ENCODE data around the gene HNRNPL. TPM values are rescaled to one million over a fixed set of nuclear protein-coding genes. Genes with fewer than 3 reads are reported as not detected.
A peak's percentile ranks its signal among the peaks of the same experiment; 100 is the strongest.

The HNRNPL gene
- total and polyA plus RNA-seq, 5 donors, result 131 to 206 (median 175) TPM

- WGBS, result 91% methylated on average over 17 of the region's 17 CpGs
- no peaks in the 10 kb centered on the region for H3K9me3 ChIP-seq (ENCODE audit: control insufficient read depth, low read length)
- H3K4me1 ChIP-seq (ENCODE audit: control insufficient read depth, insufficient read depth, low read length), result peaks cover 3% of the 10 kb centered on the region
- no peaks in the 10 kb centered on the region for H3K27me3 ChIP-seq (ENCODE audit: control insufficient read depth, insufficient read depth)
- H3K4me3 ChIP-seq (ENCODE audit: low read length), result no peak overlapping the region
- intact Hi-C loops (cut with DNase I), result loop anchor here in 1 of 4 donors (5.0 kb wide), 1 partner anchor 79 kb away; the partner anchor contains the start of genes MRPS12 and SARS2
- ATAC-seq, result no peak
- peak in 1 of 3 donors; percentile 57 for DNase-seq
- no peak overlapping the region for H3K27ac ChIP-seq (ENCODE audit: low read length)
These were observed 3.4 kb upstream of the HNRNPL start for GRCh38 chr19:38853214-38853613.

DNA sequence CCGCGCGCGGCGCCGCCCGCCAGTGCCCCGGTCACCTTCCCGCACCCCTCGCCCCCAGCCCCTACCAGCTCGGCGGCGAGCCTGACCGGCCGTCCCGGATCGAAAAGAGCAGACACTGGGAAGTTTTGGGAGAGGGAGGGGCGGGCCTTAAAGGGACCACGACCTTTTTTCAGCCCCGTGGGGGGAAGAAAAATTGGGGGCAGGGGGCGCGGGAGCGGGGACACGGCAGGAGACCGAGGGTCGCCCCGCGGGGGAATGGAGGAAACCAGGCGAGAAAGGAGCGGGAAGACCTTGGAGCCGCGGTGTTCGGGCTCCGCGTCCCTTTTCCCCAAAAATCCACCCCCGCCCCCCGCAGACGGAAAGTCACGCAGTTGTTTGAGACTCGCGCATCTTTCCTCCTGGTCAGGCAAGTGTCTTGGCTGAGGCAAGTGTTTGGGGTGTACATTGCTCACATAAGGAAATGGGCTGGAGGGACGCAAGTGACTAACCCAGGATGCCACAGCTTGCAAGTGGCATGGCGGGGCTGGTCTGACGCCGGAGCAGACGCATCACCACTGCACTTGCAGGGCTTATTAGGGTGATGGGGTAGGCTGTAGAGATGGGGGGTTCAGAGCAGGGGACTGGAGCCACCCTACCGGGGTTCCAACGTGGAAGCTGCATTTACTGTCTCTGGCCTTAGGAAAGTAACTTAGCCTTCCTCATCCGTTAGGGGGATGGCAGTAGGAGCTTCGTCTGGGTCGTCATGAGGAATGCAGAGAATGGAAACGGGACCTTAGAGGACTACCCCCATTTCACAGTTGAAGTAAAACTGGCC is 2.7 kb upstream of the HNRNPL start:
- DNase-seq (peak in 2 of 3 donors; percentile 75 to 86), ATAC-seq (no peak)
- peaks cover 7% of the 10 kb centered on the region for H3K4me1 ChIP-seq (ENCODE audit: control insufficient read depth, insufficient read depth, low read length)
- no peaks in the 10 kb centered on the region for H3K27me3 ChIP-seq (ENCODE audit: control insufficient read depth, insufficient read depth)
- intact Hi-C loops (cut with DNase I), result loop anchor here in 1 of 4 donors (5.0 kb wide), 1 partner anchor 80 kb away; the partner anchor contains the start of genes MRPS12 and SARS2
- peak overlapping the region; percentile 92 for H3K27ac ChIP-seq (ENCODE audit: low read length)
- H3K9me3 ChIP-seq (ENCODE audit: control insufficient read depth, low read length), result no peaks in the 10 kb centered on the region
- WGBS, result under 1% methylated on average over 52 of the region's 52 CpGs
- peak overlapping the region; percentile 85 for H3K4me3 ChIP-seq (ENCODE audit: low read length)

DNA sequence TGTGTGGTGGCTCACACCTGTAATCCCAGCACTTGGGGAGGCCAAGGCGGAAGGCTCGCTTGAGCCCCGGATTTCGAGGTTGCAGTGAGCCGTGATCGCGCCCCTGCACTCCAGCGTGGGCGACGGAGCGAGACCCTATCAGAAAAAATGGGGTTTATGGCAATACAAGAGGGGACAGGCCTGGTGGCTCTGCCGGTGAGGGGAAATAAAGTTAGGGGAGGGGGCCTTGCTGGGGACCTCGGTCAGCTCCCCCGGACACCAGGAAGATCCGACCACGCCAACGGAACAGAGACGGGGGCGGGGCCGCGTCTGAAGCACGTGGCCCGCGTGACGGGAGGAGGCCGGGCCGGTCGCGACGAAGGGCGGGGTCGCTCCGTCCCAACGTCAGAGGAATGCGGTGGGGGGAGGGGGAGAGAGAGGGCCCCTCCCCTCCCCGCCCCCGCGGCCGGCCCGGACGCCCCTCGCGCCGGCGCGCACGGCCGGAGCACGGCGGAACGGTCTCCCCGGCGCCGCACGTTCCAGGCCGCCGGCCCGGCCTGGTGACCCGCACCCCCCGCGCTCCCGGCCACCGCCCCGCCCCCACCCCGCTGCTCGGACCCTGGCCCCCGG is 1.9 kb upstream of the HNRNPL start:
- under 1% methylated on average over 62 of the region's 67 CpGs for WGBS
- Histone ChIP-seq H3K27ac (ENCODE audit: low read length) (peak overlapping the region; percentile 98), H3K27me3 (ENCODE audit: control insufficient read depth, insufficient read depth) (no peaks in the 10 kb centered on the region), H3K4me1 (ENCODE audit: control insufficient read depth, insufficient read depth, low read length) (peaks cover 8% of the 10 kb centered on the region), H3K4me3 (ENCODE audit: low read length) (peak overlapping the region; percentile 85), H3K9me3 (ENCODE audit: control insufficient read depth, low read length) (no peaks in the 10 kb centered on the region)
- peak; percentile 96 to 98 (median 98) for DNase-seq
- peak; percentile 60 to 62 for ATAC-seq
- intact Hi-C loops (cut with DNase I), result loop anchor here in 1 of 4 donors (5.0 kb wide), 1 partner anchor 81 kb away; the partner anchor contains the start of genes MRPS12 and SARS2

GRCh38 chr19:38850976-38851621 is 1.3 kb upstream of the HNRNPL start:
- intact Hi-C loops (cut with DNase I), result loop anchor here in 1 of 4 donors (5.0 kb wide), 1 partner anchor 81 kb away; the partner anchor contains the start of genes MRPS12 and SARS2
- H3K27ac ChIP-seq (ENCODE audit: low read length), result peak overlapping the region; percentile 98
- 3% methylated on average over 40 of the region's 40 CpGs for WGBS
- peak overlapping the region; percentile 58 for H3K4me3 ChIP-seq (ENCODE audit: low read length)
- ATAC-seq (peak in 1 of 2 donors; percentile 0), DNase-seq (peak; percentile 50 to 80 (median 78))
- H3K9me3 ChIP-seq (ENCODE audit: control insufficient read depth, low read length), result no peaks in the 10 kb centered on the region
- H3K4me1 ChIP-seq (ENCODE audit: control insufficient read depth, insufficient read depth, low read length), result peaks cover 8% of the 10 kb centered on the region
- no peaks in the 10 kb centered on the region for H3K27me3 ChIP-seq (ENCODE audit: control insufficient read depth, insufficient read depth)

DNA sequence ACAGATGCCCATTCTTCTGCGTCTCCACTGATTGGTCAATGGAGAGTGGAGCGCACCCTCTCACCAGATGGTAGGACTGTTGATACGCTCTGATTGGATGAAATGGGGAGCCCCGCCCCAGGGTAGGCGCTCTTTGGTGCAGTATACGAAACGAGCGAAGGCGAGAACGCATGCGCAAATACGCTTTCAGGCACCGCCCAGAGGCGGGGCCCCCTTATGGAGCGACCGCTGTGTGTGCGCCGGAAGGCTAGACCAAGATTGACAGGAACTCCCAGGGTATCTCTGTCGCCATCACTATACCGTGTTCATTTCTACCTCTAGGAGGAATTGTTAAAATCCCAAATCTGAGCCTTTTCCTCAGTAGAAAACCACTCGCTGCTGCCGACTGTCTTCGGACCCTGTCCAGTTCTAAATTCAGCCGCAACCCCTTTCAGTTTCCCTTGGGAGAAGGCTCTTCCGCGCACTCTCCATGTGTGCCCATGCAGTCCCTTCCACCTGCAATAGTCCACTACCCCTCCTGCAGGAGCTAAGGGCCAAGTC is 720 bp upstream of the HNRNPL start:
- intact Hi-C loops (cut with DNase I), result loop anchor here in 1 of 4 donors (5.0 kb wide), 1 partner anchor 82 kb away; the partner anchor contains the start of genes MRPS12 and SARS2
- peak in 2 of 3 donors; percentile 99 to 100 for DNase-seq
- WGBS, result under 1% methylated on average over 26 of the region's 26 CpGs

DNA sequence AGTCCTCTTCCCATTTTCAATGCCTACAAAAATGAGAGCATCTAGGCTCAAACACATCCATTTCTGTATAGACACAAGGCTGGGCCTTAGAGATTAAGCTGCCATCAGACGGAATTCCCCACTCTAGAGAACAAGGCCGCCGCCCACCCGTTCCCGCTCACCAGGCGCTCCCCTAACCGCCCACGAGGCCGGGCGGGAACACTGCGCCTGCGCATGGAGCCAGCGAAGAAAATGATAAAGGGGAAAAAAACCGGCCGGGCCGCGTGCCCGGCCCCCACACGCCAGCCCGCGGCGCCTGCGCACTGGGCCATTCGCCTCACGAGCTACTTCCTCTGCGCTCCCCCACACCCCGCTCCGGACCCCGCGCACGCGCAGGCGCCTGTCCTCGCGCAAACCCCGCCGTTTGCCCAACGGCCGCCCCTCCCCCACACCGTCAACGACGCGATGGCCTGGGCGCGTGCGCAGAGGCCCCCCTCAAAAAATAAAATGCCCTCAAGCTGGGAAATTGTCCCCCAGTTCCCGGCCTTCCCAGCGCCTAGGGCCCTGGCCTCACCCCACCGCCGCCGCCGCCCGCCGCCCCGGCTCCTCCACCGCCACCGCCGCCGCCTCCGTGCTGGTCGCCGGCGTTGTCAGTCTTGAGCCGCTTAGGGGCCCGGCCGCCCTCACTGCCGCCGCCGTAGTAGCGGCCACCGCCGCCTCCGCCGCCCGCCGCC is 483 bp downstream of the HNRNPL start:
- Histone ChIP-seq H3K27me3 (ENCODE audit: control insufficient read depth, insufficient read depth) (no peaks in the 10 kb centered on the region), H3K4me1 (ENCODE audit: control insufficient read depth, insufficient read depth, low read length) (peaks cover 8% of the 10 kb centered on the region), H3K9me3 (ENCODE audit: control insufficient read depth, low read length) (no peaks in the 10 kb centered on the region), H3K27ac (ENCODE audit: low read length) (peak overlapping the region; percentile 99), H3K4me3 (ENCODE audit: low read length) (peak overlapping the region; percentile 68)
- peak; percentile 98 to 99 (median 99) for DNase-seq
- intact Hi-C loops (cut with DNase I), result loop anchor here in 1 of 4 donors (2.0 kb wide), 1 partner anchor 17 kb away; no protein-coding TSS in a partner anchor
- ATAC-seq, result peak; percentile 55 to 62
- WGBS, result under 1% methylated on average over 76 of the region's 76 CpGs

More for the DNA sequence above, 720 bp upstream of the HNRNPL start:
- peaks cover 8% of the 10 kb centered on the region for H3K4me1 ChIP-seq (ENCODE audit: control insufficient read depth, insufficient read depth, low read length)
- peak; percentile 91 to 92 for ATAC-seq
- no peaks in the 10 kb centered on the region for H3K27me3 ChIP-seq (ENCODE audit: control insufficient read depth, insufficient read depth)
- H3K27ac ChIP-seq (ENCODE audit: low read length), result peak overlapping the region; percentile 98
- no peaks in the 10 kb centered on the region for H3K9me3 ChIP-seq (ENCODE audit: control insufficient read depth, low read length)
- H3K4me3 ChIP-seq (ENCODE audit: low read length), result peak overlapping the region; percentile 58

- no peak for ATAC-seq
These were observed 1.3 kb downstream of the HNRNPL start for GRCh38 chr19:38848299-38849146.

GRCh38 chr19:38846097-38846496 is 3.7 kb downstream of the HNRNPL start:
- DNase-seq (peak in 1 of 3 donors; percentile 2), ATAC-seq (no peak)
- intact Hi-C loops (cut with DNase I), result no loop called here
- no peak overlapping the region for H3K4me3 ChIP-seq (ENCODE audit: low read length)
- H3K4me1 ChIP-seq (ENCODE audit: control insufficient read depth, insufficient read depth, low read length), result peaks cover 5% of the 10 kb centered on the region
- H3K27ac ChIP-seq (ENCODE audit: low read length), result no peak overlapping the region
- no peaks in the 10 kb centered on the region for H3K27me3 ChIP-seq (ENCODE audit: control insufficient read depth, insufficient read depth)
- WGBS, result 76% methylated on average over 2 of the region's 2 CpGs
- H3K9me3 ChIP-seq (ENCODE audit: control insufficient read depth, low read length), result no peaks in the 10 kb centered on the region

More at GRCh38 chr19:38848299-38849146, 1.3 kb downstream of the HNRNPL start:
- 13% methylated on average over 22 of the region's 22 CpGs for WGBS
- Histone ChIP-seq H3K27ac (ENCODE audit: low read length) (peak overlapping the region; percentile 45), H3K4me3 (ENCODE audit: low read length) (peak overlapping the region; percentile 68), H3K27me3 (ENCODE audit: control insufficient read depth, insufficient read depth) (no peaks in the 10 kb centered on the region), H3K4me1 (ENCODE audit: control insufficient read depth, insufficient read depth, low read length) (peaks cover 8% of the 10 kb centered on the region), H3K9me3 (ENCODE audit: control insufficient read depth, low read length) (no peaks in the 10 kb centered on the region)
- peak in 1 of 3 donors; percentile 30 for DNase-seq
- intact Hi-C loops (cut with DNase I), result loop anchor here in 1 of 4 donors (2.0 kb wide), 1 partner anchor 16 kb away; no protein-coding TSS in a partner anchor

DNA sequence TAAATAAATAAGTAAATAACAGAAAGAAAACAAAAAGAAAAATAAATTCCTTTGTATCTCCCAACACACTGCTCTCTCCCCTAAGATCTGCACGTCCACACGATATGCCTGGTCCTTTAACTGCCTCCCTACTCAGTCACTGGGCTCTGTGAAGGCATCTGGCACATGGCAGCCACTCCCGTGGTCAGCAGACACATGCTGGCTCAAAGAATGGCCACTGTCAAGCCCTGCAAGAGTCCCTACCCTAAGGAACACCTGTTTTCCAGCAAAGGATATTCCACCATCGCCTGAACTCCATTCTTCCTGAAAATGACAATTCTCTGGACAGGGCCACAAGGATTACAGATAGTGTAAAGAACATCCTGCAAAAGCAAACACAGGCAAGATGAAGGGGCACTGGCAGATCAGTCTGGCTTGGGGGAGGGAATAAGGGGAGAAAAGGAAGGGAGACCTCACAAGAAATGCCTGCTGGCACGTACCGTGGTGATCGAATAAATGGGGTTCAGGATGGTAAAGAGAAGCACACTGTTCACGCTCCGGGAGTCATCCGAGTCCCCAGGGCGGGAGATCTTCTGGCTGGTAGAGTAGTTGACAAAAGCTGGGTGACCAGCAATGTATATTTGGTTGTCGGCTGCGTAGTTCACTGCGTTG is 4.3 kb downstream of the HNRNPL start:
- no peak overlapping the region for H3K27ac ChIP-seq (ENCODE audit: low read length)
- intact Hi-C loops (cut with DNase I), result no loop called here
- peak in 1 of 3 donors; percentile 35 for DNase-seq
- no peaks in the 10 kb centered on the region for H3K9me3 ChIP-seq (ENCODE audit: control insufficient read depth, low read length)
- no peak overlapping the region for H3K4me3 ChIP-seq (ENCODE audit: low read length)
- WGBS, result 87% methylated on average over 14 of the region's 14 CpGs
- H3K4me1 ChIP-seq (ENCODE audit: control insufficient read depth, insufficient read depth, low read length), result peaks cover 5% of the 10 kb centered on the region
- no peak for ATAC-seq
- H3K27me3 ChIP-seq (ENCODE audit: control insufficient read depth, insufficient read depth), result no peaks in the 10 kb centered on the region

All from right cardiac atrium (tissue), 5 donors.